HepG2 (cell line): ENCODE results near the gene USP36. TPM values are rescaled to one million over a fixed set of nuclear protein-coding genes. Genes with fewer than 3 reads are reported as not detected.
A peak's percentile ranks its signal among the peaks of the same experiment; 100 is the strongest.

ENCODE experiments used
- CBX2 ChIP-seq, 2 experiments: fragments of 200-600 bp in 1 of 2; sonication (generic); formaldehyde crosslinking in 1 of 2; IDR thresholded peaks; 2 replicates each; pipeline versions ENCODE4 v1.7.0 to v1.8.1; 2018 to 2022; ENCODE audit warnings: low read depth in 2 of 2, low read length in 1 of 2, mild to moderate bottlenecking in 1 of 2, missing genetic modification reagents in 1 of 2
- CHCHD3 ChIP-seq: sonication (generic); formaldehyde crosslinking; IDR thresholded peaks from 2 replicates; pipeline ENCODE4 v1.8.0; 2022; ENCODE audit warnings: mild to moderate bottlenecking, missing genetic modification reagents, moderate library complexity
- DRAP1 ChIP-seq: IDR thresholded peaks from 2 replicates; pipeline ENCODE4 v1.6.1; 2016; ENCODE audit warnings: missing genetic modification reagents, missing compliant biosample characterization
- FLYWCH1 ChIP-seq: sonication (generic); formaldehyde crosslinking; IDR thresholded peaks from 2 replicates; pipeline ENCODE4 v1.8.1; 2023; ENCODE audit warnings: mild to moderate bottlenecking, missing genetic modification reagents
- FOSL2 ChIP-seq: sonication (generic); formaldehyde crosslinking; IDR thresholded peaks from 2 replicates; pipeline ENCODE4 v1.4.0; 2020; ENCODE audit warnings: missing genetic modification reagents
- FOXJ3 ChIP-seq: sonication (generic); formaldehyde crosslinking; IDR thresholded peaks from 2 replicates; pipeline ENCODE4 v1.4.0; 2020; ENCODE audit warnings: missing genetic modification reagents, mild to moderate bottlenecking, borderline replicate concordance
- FOXP1 ChIP-seq, 2 experiments: fragments of 450-650 bp in 1 of 2; IDR thresholded peaks; 2 replicates each; pipeline ENCODE4 v1.6.1; 2017 to 2018; ENCODE audit warnings: antibody characterized with exemption in 1 of 2
- MAX ChIP-seq: IDR thresholded peaks from 2 replicates; pipeline ENCODE4 v1.6.1; 2012; ENCODE audit warnings: inconsistent platforms
- MLLT10 ChIP-seq: sonication (generic); formaldehyde crosslinking; IDR thresholded peaks from 2 replicates; pipeline ENCODE4 v1.4.0; 2020; ENCODE audit warnings: missing genetic modification reagents
- NAIF1 ChIP-seq: sonication (generic); formaldehyde crosslinking; IDR thresholded peaks from 2 replicates; pipeline ENCODE4 v1.5.0; 2020; ENCODE audit warnings: mild to moderate bottlenecking, missing genetic modification reagents, borderline replicate concordance
- NFE2L2 ChIP-seq: fragments of 150-350 bp; IDR thresholded peaks from 2 replicates; pipeline ENCODE4 v1.6.1; 2014; ENCODE audit warnings: low read length
- NFKBIZ ChIP-seq: IDR thresholded peaks from 2 replicates; pipeline ENCODE4 v1.6.1; 2018; ENCODE audit warnings: missing genetic modification reagents, missing compliant biosample characterization
- REXO4 ChIP-seq: sonication (generic); formaldehyde crosslinking; IDR thresholded peaks from 2 replicates; pipeline ENCODE4 v1.8.0; 2022; ENCODE audit warnings: missing genetic modification reagents, mild to moderate bottlenecking, borderline replicate concordance
- RFX5 ChIP-seq: IDR thresholded peaks from 2 replicates; pipeline ENCODE4 v1.6.1; 2011; ENCODE audit warnings: low read depth, low read length, improper control_type of control experiment
- SMAD1 ChIP-seq: sonication (generic); formaldehyde crosslinking; IDR thresholded peaks from 2 replicates; pipeline ENCODE4 v1.4.0; 2020; ENCODE audit warnings: missing genetic modification reagents, low read depth, mild to moderate bottlenecking, borderline replicate concordance
- SNAPC5 ChIP-seq: sonication (generic); formaldehyde crosslinking; IDR thresholded peaks from 2 replicates; pipeline ENCODE4 v1.8.1; 2023; ENCODE audit warnings: mild to moderate bottlenecking, missing genetic modification reagents, borderline replicate concordance
- SOX5 ChIP-seq: IDR thresholded peaks from 2 replicates; pipeline ENCODE4 v1.6.1; 2016; ENCODE audit warnings: borderline replicate concordance
- THRA ChIP-seq: sonication (generic); formaldehyde crosslinking; IDR thresholded peaks from 2 replicates; pipeline ENCODE4 v1.4.0; 2020; ENCODE audit warnings: missing genetic modification reagents, borderline replicate concordance
- ZBTB20 ChIP-seq: sonication (generic); formaldehyde crosslinking; IDR thresholded peaks from 2 replicates; pipeline ENCODE4 v1.8.1; 2023; ENCODE audit warnings: missing genetic modification reagents, low read depth, mild to moderate bottlenecking, borderline replicate concordance
- ZBTB7A ChIP-seq: sonication (generic); formaldehyde crosslinking; IDR thresholded peaks from 2 replicates; pipeline ENCODE4 v1.8.0; 2022; ENCODE audit warnings: mild to moderate bottlenecking, missing genetic modification reagents
- ZNF160 ChIP-seq: sonication (generic); formaldehyde crosslinking; IDR thresholded peaks from 2 replicates; pipeline ENCODE4 v1.8.0; 2022; ENCODE audit warnings: mild to moderate bottlenecking, inconsistent platforms, missing genetic modification reagents
- ZNF3 ChIP-seq: IDR thresholded peaks from 2 replicates; pipeline ENCODE4 v1.7.0; 2017; ENCODE audit warnings: inconsistent platforms
- ZNF512 ChIP-seq: sonication (generic); formaldehyde crosslinking; IDR thresholded peaks from 2 replicates; pipeline ENCODE4 v1.4.0; 2020; ENCODE audit warnings: mild to moderate bottlenecking, missing genetic modification reagents
- ZNF557 ChIP-seq: sonication (generic); formaldehyde crosslinking; IDR thresholded peaks from 2 replicates; pipeline ENCODE4 v1.4.0; 2020; ENCODE audit warnings: missing genetic modification reagents
- ZNF652 ChIP-seq: IDR thresholded peaks from 2 replicates; pipeline ENCODE4 v1.6.1; 2016; ENCODE audit warnings: low read depth, borderline replicate concordance
- ZNF674 ChIP-seq: sonication (generic); formaldehyde crosslinking; IDR thresholded peaks from 2 replicates; pipeline ENCODE4 v1.5.0; 2020; ENCODE audit warnings: low read depth, mild to moderate bottlenecking, missing genetic modification reagents
- ZNF737 ChIP-seq: sonication (generic); formaldehyde crosslinking; IDR thresholded peaks from 2 replicates; pipeline ENCODE4 v1.5.0; 2020; ENCODE audit warnings: missing genetic modification reagents, mild to moderate bottlenecking, borderline replicate concordance
- ZSCAN12 ChIP-seq: sonication (generic); formaldehyde crosslinking; IDR thresholded peaks from 2 replicates; pipeline ENCODE4 v1.9.0; 2021; ENCODE audit warnings: mild to moderate bottlenecking, missing genetic modification reagents
- polyA plus RNA-seq, 8 experiments: library from polyadenylated mRNA; depleted of rRNA in 3 of 8; stranded (reverse) in 7 of 8; unstranded in 1 of 8; fragments of >200 nt; fragmentation: Illumina TruSeq in 4 of 8; extraction: Trizol in 4 of 8; gene quantifications; 2 replicates each; pipeline versions ENCODE4 v1.2.1 to v1.2.3, GENCODE V29; 2011 to 2016; ENCODE audit warnings: low read depth in 4 of 8, missing spikeins in 1 of 8, mixed read lengths in 1 of 8; ENCODE audit not compliant: insufficient read depth in 1 of 8
- total RNA-seq, 5 experiments: library from RNA; depleted of rRNA; stranded (reverse); fragments of >200 nt; fragmentation: Illumina TruSeq; extraction: Trizol; gene quantifications; 2 replicates each; pipeline ENCODE4 v1.2.3, GENCODE V29; 2016; ENCODE audit warnings: low read depth in 1 of 5

Gene USP36
- total and polyA plus RNA-seq, 2 of the 13 experiments (the other 11 are each of a cell fraction or from before 2014, with no cell fraction given): 29.6 to 45.9 TPM

- TF ChIP-seq CBX2 (IDR thresholded peaks at IDR 0.05; ENCODE audit: low read depth, low read length): no peak
- peak; percentile 37; the same call in 1 of the 2 replicates for TF ChIP-seq CBX2 (CRISPR knock-in tag; IDR thresholded peaks at IDR 0.05; ENCODE audit: low read depth)
- TF ChIP-seq ZNF674 (CRISPR knock-in tag): no peak
- TF ChIP-seq NAIF1 (CRISPR knock-in tag): peak; percentile 58; the same call in 1 of the 2 replicates
- TF ChIP-seq ZNF737: no peak; the same call in 1 of the 2 replicates
- TF ChIP-seq ZNF512 (CRISPR knock-in tag): no peak
- TF ChIP-seq THRA (CRISPR knock-in tag): peak; percentile 68; the same call in 1 of the 2 replicates
- no peak for TF ChIP-seq SMAD1 (CRISPR knock-in tag)
- peak; percentile 59; the same call in 1 of the 2 replicates for TF ChIP-seq FOXJ3 (CRISPR knock-in tag)
- no peak for TF ChIP-seq ZNF160 (CRISPR knock-in tag)
- no peak for TF ChIP-seq FLYWCH1
- TF ChIP-seq RFX5: no peak
- no peak for TF ChIP-seq ZNF3 (CRISPR knock-in tag)
- TF ChIP-seq DRAP1 (CRISPR knock-in tag): peak; percentile 52; the same call in 1 of the 2 replicates
- peak; percentile 66; the same call in 1 of the 2 replicates for TF ChIP-seq NFKBIZ (CRISPR knock-in tag)
- TF ChIP-seq ZNF557: no peak
- TF ChIP-seq FOXP1 (IDR thresholded peaks at IDR 0.05): no peak
- peak; percentile 79 for TF ChIP-seq FOXP1 (CRISPR knock-in tag; IDR thresholded peaks at IDR 0.05)
- no peak for TF ChIP-seq CHCHD3 (CRISPR knock-in tag)
- TF ChIP-seq ZNF652: no peak
- peak; percentile 74; the same call in 1 of the 2 replicates for TF ChIP-seq SOX5 (CRISPR knock-in tag)
- no peak for TF ChIP-seq NFE2L2
- no peak for TF ChIP-seq REXO4 (CRISPR knock-in tag)
- peak; percentile 78 for TF ChIP-seq FOSL2
- no peak for TF ChIP-seq ZBTB20 (CRISPR knock-in tag)
- TF ChIP-seq SNAPC5: no peak
- TF ChIP-seq MAX: peak; percentile 71; the same call in 1 of the 2 replicates
- peak; percentile 39; the same call in 1 of the 2 replicates for TF ChIP-seq ZBTB7A (CRISPR knock-in tag)
- no peak for TF ChIP-seq ZSCAN12 (CRISPR knock-in tag)
- no peak for TF ChIP-seq MLLT10
Observed at GRCh38 chr17:78748730-78749317, 91.8 kb downstream of the USP36 start (continued).
